Measurements from ENCODE around the gene NEDD4L. TPM values are rescaled to one million over a fixed set of nuclear protein-coding genes. Genes with fewer than 3 reads are reported as not detected.
"Not testable (repeated sequence)": the region's sequence is repeated elsewhere in the genome, so short reads cannot be mapped to it uniquely, and the experiment has no call there.

The NEDD4L gene
- total RNA-seq, 1 donor from 2014 or later = 93.9 TPM

- Histone ChIP-seq H3K4me1 (ENCODE audit: insufficient read depth, low read length) (no peaks in the 10 kb centered on the region), H2AFZ (ENCODE audit: low read depth, low read length) (no peak overlapping the region), H3K27ac (ENCODE audit: low read depth, low read length) (no peak overlapping the region), H3K9ac (ENCODE audit: low read length) (no peak overlapping the region), H3K4me2 (ENCODE audit: low read length) (no peak overlapping the region), H3K4me3 (ENCODE audit: insufficient read depth, low read depth, low read length) (no peak overlapping the region), H3K27me3 (ENCODE audit: insufficient read depth, low read length) (no peaks in the 10 kb centered on the region), H3K9me3 (ENCODE audit: insufficient read depth, low read depth, low read length) (no peaks in the 10 kb centered on the region), H4K20me1 (ENCODE audit: insufficient read depth, low read length) (peaks cover 3% of the 10 kb centered on the region), H3K36me3 (ENCODE audit: insufficient read depth, low read length) (peaks cover 14% of the 10 kb centered on the region), H3K79me2 (ENCODE audit: insufficient read depth, low read length) (no peaks in the 10 kb centered on the region)
- Mint-ChIP-seq H3K27ac (ENCODE audit: unreplicated experiment) (no peak overlapping the region), H3K27me3 (ENCODE audit: low read depth, unreplicated experiment) (no peaks in the 10 kb centered on the region), H3K4me3 (ENCODE audit: unreplicated experiment) (no peak overlapping the region), H3K9me3 (ENCODE audit: unreplicated experiment) (no peaks in the 10 kb centered on the region), H3K4me1 (ENCODE audit: low read depth, unreplicated experiment) (peaks cover 6% of the 10 kb centered on the region), H3K36me3 (ENCODE audit: low read depth, unreplicated experiment) (peaks cover 41% of the 10 kb centered on the region)
- DNase-seq (ENCODE audit: low read depth) = no peak
- TF ChIP-seq CTCF (IDR thresholded peaks at IDR 0.05; ENCODE audit: insufficient read depth, low read depth, low read length) (no peak), EZH2 (IDR thresholded peaks at IDR 0.05; ENCODE audit: insufficient read depth, low read length) (no peak)
- no peak for FAIRE-seq
These were observed 334.7 kb downstream of the NEDD4L start for GRCh38 chr18:58378411-58379379.

- H4K20me1 ChIP-seq (ENCODE audit: insufficient read depth, low read length) = peaks cover 3% of the 10 kb centered on the region
- H3K9me3 ChIP-seq (ENCODE audit: insufficient read depth, low read depth, low read length) = no peaks in the 10 kb centered on the region
- Mint-ChIP-seq H3K4me3 (ENCODE audit: unreplicated experiment) (no peak overlapping the region), H3K36me3 (ENCODE audit: low read depth, unreplicated experiment) (peaks cover 42% of the 10 kb centered on the region), H3K9me3 (ENCODE audit: unreplicated experiment) (no peaks in the 10 kb centered on the region), H3K4me1 (ENCODE audit: low read depth, unreplicated experiment) (peaks cover 6% of the 10 kb centered on the region), H3K27me3 (ENCODE audit: low read depth, unreplicated experiment) (no peaks in the 10 kb centered on the region), H3K27ac (ENCODE audit: unreplicated experiment) (no peak overlapping the region)
- H3K4me3 ChIP-seq (ENCODE audit: insufficient read depth, low read depth, low read length) = no peak overlapping the region
- FAIRE-seq = no peak
- H3K4me2 ChIP-seq (ENCODE audit: low read length) = no peak overlapping the region
- H3K9ac ChIP-seq (ENCODE audit: low read length) = no peak overlapping the region
- no peak for DNase-seq (ENCODE audit: low read depth)
- no peaks in the 10 kb centered on the region for H3K4me1 ChIP-seq (ENCODE audit: insufficient read depth, low read length)
- no peak overlapping the region for H3K27ac ChIP-seq (ENCODE audit: low read depth, low read length)
- peaks cover 12% of the 10 kb centered on the region for H3K36me3 ChIP-seq (ENCODE audit: insufficient read depth, low read length)
- H2AFZ ChIP-seq (ENCODE audit: low read depth, low read length) = no peak overlapping the region
- no peaks in the 10 kb centered on the region for H3K79me2 ChIP-seq (ENCODE audit: insufficient read depth, low read length)
- TF ChIP-seq CTCF (IDR thresholded peaks at IDR 0.05; ENCODE audit: insufficient read depth, low read depth, low read length) = no peak
- TF ChIP-seq EZH2 (IDR thresholded peaks at IDR 0.05; ENCODE audit: insufficient read depth, low read length) = no peak
- H3K27me3 ChIP-seq (ENCODE audit: insufficient read depth, low read length) = no peaks in the 10 kb centered on the region
These were observed 335.4 kb downstream of the NEDD4L start for GRCh38 chr18:58379443-58379842.

- peaks cover 18% of the 10 kb centered on the region for H3K36me3 ChIP-seq (ENCODE audit: insufficient read depth, low read length)
- not testable (repeated sequence) for FAIRE-seq; H3K27ac Mint-ChIP-seq (ENCODE audit: unreplicated experiment); H3K9me3 Mint-ChIP-seq (ENCODE audit: unreplicated experiment); H2AFZ ChIP-seq (ENCODE audit: low read depth, low read length); H4K20me1 ChIP-seq (ENCODE audit: insufficient read depth, low read length); H3K27me3 Mint-ChIP-seq (ENCODE audit: low read depth, unreplicated experiment); H3K9ac ChIP-seq (ENCODE audit: low read length); H3K79me2 ChIP-seq (ENCODE audit: insufficient read depth, low read length); H3K27me3 ChIP-seq (ENCODE audit: insufficient read depth, low read length); DNase-seq (ENCODE audit: low read depth); H3K4me2 ChIP-seq (ENCODE audit: low read length); H3K27ac ChIP-seq (ENCODE audit: low read depth, low read length); H3K4me1 Mint-ChIP-seq (ENCODE audit: low read depth, unreplicated experiment); H3K4me1 ChIP-seq (ENCODE audit: insufficient read depth, low read length); H3K4me3 Mint-ChIP-seq (ENCODE audit: unreplicated experiment); H3K4me3 ChIP-seq (ENCODE audit: insufficient read depth, low read depth, low read length); H3K9me3 ChIP-seq (ENCODE audit: insufficient read depth, low read depth, low read length)
- H3K36me3 Mint-ChIP-seq (ENCODE audit: low read depth, unreplicated experiment) = peaks cover 38% of the 10 kb centered on the region
These were observed 336.1 kb downstream of the NEDD4L start for GRCh38 chr18:58380113-58380512.
